Activated T-cell treated with anti-CD3 and anti-CD28 coated beads for 24 hours (primary cell): Measurements from ENCODE around the gene C16orf74.

Source experiments
- DNase-seq: peaks from one replicate; pipeline ENCODE4 v3.0.0-alpha.2; 2020; ENCODE audit warnings: low read depth

The C16orf74 gene

DNA sequence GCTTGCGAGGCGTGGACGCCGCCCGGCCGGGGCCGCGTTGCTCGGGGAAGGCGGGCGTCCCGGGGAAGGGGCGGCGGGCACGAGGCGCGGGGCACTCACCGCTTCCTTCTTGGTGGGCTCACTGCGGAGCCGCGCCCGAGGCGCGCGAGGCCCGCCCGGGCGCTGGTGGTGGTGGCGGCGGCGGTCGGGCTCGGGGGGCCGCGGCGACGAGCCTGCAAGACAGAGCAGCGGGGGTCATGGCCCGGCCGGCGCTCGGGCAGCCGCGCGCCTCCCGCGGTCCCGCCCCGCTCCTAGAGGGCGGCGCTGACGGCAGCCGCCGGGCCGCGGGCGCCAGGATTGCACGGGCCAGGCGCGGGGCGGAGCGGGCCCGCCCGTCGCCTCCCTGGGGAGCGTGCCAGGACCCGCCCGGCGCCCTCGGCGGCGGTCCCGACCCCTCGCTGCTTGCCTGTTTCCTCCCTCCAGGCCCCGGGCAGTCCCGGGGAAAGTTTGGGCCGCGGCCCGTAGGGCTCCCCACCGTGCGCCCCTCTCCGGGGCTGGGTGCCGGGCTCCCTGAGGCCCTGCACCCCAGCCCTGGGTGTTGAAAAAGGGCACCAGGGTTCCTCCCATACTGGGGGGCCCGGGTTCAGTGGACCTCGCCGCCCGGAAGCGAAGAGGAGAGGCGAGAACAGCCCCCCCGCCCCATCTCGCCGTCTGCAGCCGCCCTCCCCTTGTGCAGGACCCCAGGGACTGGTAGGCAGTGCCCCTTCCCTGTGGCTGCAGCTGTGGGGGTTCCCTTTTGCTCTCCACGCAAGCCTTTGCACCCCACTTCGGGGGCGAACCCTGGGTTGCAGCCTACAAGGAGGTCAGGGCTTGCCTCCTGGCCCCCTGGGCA lies at the start of gene C16orf74:
Gene C16orf74, minus strand, starts transcription at position 270 of the 871 bp plus-strand sequence. CDS start 15,879 bp downstream, outside the sequence.
- no peak for DNase-seq

DNA sequence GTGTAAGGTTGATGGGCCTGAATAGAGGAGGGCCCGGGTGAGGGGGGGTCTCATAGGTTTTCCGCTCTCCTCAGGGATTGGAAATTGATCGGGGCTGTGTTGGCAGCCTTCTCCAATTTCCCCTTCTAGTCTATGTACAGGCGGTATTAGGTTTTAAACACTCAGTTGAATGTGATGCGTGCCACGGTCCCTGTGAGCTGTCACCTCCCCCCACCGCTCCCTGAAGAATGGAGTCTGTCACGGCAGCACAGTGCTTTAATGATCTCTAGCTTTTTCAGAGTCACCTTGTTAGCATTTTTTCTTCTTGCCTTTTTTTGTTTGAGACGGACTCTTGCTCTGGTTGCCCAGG lies 49.4 kb upstream of the C16orf74 start:
- DNase-seq = no peak

DNA sequence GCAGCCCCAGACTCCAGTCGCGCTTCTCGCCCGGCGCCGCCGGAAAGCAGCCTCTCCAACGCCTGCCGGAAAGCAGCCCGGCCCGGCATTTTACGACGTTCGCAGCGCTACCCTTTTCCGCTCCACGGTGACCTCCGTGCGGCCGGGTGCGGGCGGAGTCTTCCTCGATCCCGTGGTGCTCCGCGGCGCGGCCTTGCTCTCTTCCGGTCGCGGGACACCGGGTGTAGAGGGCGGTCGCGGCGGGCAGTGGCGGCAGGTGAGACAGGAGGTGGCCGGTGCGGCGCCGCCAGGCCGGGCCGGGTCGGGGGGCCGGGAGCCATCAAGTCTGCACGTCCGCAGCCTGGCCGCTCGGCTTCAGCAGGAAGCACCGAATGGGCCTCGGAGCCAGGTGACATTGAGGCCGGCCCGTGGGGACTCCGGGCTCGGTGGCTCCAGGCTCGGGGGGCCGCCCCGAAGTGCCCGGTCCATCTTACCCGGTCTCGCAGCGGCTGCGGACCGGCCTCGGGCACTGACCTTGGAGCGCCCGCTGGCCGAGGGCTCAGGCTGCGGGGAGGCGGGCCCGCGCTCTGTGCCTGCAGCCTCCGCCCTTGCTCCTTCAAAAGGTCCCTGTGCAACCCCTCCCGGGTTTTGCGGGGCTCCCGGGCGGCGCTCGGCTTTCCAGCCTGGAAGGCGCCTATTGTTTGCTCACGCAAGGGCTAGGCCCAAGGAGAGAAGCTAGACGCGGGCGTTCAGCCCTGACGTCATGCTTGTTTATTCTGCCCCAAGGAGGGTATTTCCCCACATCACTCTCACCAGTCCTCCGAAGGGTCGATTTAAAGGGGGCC lies 48.8 kb upstream of the C16orf74 start, which contains the start of the genes COX4I1 and EMC8:
Gene COX4I1, plus strand, starts transcription at position 199 of the 824 bp plus-strand sequence. CDS start 1,511 bp downstream, outside the sequence.
Gene EMC8, minus strand, starts transcription at position 48 of the 824 bp plus-strand sequence. CDS start 249 bp downstream, outside the sequence.
- peak; percentile 93 for DNase-seq

DNA sequence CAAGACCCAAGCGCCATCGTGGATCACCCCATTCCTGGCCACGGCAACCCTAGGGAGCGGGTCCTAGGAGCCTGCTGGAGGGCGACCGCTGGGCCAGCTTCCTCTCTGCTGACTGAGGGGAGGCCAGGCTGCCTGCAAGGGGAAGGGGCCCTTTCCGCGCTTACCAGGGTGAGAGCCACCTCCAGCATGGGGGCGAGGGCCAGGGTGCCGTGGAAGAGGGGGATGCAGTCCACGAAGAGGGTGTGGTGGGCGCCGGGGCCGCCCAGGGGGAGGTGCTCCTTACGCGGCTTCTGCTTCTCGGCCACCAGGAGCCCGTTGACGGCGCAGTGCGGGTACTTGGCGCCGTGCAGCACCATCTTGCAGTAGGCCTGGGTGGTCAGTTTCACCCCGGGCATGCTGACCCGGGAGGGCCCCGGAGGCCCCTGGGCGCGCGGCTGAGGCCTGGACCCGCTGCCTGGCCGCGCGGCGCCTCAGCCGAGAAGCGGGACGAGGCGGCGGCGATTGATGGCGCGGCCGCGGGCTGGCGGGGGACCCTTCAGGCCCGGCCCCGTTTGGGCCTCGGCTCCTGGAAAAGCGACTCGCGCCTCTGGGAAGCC lies 48.1 kb upstream of the C16orf74 start:
- no peak for DNase-seq

DNA sequence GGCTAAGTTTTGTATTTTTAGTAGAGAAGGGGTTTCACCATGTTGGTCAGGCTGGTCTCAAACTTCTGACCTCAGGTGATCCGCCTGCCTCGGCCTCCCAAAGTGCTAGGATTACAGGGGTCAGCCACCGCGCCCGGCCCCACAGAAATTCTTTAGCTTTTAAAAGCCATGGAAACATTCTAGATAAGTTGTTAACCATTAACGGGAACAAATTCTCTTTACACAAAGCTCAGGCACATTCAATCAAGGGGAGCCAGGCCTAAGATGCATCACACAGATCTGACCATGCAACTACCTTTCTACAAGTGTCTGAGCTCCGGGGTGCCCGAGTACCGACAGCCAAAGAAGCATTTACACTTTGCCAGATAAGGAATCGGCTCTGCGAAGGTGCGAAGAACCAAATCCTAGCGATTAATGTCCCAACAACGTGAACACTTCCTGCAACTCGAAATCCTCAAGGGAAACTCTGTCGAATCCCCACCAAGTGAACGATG lies 47.4 kb upstream of the C16orf74 start:
- DNase-seq = no peak

DNA sequence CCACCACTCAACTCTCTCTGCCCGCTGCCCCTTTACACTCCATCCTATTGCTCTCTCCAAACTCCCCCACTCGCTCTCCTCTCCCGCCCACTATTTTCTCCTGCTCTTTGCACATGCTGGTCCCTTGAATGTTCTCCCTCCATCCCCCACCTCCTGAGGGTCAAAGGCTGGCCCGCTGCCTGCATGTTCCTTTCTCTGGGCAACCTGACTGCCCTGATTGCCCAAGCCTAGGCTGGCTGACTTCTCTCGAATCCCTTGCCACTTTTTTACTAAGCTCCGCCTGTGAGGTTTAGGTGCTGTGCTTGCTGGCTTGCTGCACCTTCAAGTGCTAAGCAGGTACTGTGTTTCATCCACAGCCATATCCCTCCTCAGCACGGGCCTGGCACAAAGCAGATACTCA lies 45.7 kb upstream of the C16orf74 start:
- no peak for DNase-seq

DNA sequence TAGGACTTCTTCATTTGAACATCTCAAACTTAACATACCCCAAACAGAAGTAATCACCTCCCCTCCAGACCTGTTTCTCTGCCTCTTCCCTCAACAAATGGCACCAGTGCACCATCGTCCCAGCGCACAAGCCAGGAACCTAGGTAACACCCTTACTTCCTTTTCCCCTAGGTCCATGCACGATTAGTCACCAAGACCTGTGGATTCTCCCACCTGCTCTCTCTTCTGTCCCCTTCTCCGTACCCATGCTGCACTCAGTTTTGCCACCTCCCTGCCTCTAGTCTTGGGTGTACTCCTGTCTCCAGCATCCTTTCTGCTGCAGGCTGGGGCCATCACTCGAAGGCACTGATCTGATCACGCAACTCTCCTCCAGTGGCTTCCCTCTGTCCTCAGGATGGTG lies 45.3 kb upstream of the C16orf74 start:
- DNase-seq = no peak

DNA sequence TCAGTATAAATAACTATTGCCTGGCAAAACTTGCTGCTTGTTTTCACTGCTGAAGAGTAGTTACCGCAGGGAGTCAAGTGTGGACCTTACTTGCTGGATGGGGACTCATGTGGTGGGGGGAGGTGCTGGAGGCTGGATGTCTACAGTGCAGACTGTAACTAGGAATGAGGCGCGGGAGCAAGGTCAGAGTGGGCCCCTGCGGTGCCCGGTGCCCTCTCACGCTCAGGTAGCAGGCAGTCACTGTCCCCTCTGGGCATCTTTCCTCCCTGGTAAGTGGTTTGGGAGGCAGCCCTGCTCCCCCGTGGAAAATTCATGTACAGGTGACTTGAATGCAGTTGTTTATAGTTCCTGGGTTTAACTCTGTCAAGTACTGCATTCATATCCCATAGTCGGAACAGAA lies 43.8 kb upstream of the C16orf74 start:
- DNase-seq = no peak

DNA sequence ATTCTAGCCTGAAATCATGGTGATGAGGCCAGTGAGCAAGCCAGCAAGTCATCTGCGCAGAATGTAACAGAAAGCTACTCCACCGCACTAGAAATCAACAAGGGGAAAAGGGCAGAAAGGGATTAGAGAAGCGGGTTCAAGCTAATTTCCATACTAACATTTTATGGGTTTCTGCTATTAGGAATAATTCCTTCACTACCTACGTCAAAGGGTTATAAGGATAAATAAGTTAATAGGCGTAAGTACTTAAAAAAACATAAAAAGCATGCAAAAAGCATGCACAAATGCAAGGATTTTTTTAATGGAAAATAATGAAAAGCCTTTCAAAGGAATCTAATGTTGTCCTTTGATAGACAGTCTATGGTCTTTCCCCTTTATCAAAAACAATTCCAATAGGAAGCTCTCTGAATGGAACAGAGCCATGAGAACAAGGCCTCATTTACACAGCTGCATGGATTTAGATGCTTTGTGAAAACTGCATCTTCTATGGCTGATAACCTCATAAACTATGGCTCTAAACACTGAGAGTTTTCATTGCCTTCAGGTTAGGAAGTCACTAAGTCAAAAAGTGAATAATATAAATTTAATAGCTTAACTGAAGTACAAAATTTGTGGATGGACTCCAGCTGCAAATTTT lies 42.9 kb upstream of the C16orf74 start:
- no peak for DNase-seq

DNA sequence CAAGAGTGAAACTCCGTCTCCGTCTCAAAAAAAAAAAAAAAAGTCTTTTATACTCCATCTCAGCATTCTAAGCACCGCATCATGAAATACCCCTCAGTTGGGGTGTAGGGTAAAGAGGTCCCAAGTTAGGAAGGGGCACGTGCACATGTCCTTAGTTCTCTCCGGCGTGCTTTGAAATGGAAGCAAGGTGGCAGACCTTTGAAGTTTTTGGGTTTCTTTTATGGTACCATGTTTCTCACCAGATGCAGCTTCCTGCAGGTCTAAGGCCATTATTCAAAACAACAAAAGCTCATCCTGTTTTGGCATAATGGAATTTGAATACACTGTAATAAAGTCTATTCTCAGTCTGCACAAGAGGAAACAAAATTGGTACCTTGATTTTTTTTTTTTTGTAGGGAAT lies 38.9 kb upstream of the C16orf74 start:
- DNase-seq = no peak

DNA sequence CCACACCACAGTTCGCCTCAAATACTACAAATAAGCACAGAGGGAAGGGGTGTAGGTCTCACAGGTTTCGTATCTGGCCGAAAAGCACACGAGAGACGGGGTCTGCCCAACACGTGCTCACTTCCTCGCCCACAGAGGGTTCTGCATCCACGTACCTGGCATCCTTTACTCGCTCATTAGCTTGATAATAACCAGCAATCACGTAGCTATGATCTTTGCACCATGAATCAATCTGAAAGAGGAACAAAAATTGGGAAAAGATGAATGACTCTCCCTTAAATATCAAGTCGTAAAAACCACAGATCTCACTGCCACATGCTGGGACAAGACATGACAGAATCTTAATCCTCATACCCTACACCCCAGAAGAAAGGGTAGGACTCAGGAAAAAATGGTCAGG lies 37.9 kb upstream of the C16orf74 start:
- DNase-seq = no peak

DNA sequence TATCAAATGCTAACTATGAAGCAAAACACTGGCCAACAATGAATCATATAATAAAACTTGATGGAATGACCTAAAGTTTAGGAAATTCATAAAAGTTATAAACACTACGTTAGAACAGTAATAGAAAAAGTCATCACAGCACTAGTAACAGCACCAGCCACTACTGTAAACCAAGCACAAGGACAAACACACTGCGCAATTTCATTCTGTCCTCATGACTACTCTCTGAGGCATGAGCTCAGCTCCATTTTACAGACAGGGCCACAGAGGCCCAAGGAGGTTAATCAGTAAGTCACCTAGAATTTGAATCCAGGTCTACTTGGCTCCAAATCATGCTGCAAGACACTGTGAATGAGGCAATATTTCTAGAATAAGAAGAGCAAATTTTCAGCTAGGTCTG lies 35.0 kb upstream of the C16orf74 start:
- DNase-seq = no peak

DNA sequence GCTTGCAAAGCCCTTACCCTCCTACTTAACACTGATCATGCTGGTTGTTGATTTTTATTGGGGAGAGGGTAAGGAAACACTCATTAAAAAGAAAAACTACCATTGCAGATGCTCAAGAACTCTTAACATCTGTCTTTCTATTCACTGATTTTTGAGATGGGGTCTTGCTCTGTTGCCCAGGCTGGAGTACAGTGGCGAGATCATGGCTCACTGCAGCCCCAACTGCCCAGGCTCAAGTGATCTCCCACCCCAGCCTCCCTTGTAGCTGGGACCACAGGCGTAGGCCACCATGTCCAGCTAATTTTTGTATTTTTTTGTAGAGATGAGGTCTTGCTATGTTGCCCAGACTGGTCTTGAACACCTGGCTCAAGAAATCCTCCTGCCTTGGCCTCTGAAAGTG lies 33.9 kb upstream of the C16orf74 start:
- no peak for DNase-seq

DNA sequence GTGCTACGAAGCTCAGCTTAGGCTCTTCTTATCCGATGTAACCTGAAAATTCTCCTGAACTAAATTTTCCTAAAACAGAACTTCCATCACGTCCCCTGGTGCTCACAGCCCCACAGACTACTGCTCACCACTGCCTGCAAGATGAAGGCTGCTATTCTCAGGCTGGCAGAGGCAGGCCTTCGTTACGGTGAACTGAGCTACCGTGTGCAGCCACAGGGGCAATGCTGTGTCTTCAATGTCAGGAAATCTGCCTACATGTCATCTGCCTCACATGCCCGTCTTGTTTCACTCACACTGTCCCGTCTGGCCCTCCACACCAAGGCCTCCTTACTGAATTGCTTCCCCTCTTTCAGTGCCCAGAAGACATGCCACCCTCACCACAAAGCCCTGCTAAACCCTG lies 32.5 kb upstream of the C16orf74 start:
- no peak for DNase-seq

DNA sequence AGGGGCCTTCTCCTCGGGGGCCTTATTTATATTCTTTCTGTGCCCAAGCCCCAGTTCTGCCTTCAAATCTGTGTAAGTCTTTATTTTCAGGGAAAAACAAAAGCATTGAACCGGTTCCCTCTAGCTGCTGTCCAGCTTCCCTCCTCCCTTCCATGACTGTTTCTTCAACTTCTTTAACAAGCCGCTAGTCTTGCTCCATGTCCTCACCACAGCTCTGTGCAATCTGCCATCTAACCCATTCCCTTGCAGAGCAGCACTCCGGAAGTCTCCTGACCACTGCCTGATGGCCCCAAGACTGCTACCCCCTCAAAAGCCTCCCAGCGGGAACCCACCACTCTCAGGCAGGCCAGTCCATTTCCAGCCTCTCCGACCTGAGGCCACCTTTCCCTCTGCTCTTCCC lies 31.6 kb upstream of the C16orf74 start:
- no peak for DNase-seq

DNA sequence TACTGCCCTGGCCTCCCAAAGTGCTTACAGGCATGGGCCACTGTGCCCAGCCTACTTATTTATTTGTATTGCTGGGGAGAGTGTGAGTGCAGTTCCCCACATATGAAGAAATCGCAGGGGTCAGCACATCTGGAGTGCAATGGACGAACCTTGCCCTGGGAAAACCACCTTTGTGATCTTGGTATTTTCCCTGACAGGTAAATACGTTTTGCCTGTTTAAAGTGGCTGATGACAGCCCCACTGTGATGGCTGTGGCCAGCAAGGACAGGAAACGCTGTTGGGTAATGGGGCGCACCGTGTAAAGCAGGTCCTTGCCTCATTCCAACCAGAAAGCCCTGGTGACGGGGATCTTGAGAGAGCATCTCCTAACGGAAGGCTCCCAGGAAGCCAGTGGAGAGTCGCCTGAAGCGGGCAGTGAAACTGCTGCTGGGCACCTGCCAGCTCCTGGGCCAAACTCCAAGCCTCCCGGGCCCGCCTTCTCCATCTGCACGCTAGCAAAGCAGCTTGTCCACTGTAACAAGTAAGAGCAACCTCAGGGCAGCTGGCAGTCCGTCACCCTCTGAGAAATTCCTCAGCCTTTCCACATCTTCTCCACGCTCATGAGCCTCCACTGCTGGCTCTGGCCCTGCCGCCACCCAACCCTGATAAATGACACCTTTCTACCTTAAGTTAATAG lies 30.9 kb upstream of the C16orf74 start:
- DNase-seq = no peak

DNA sequence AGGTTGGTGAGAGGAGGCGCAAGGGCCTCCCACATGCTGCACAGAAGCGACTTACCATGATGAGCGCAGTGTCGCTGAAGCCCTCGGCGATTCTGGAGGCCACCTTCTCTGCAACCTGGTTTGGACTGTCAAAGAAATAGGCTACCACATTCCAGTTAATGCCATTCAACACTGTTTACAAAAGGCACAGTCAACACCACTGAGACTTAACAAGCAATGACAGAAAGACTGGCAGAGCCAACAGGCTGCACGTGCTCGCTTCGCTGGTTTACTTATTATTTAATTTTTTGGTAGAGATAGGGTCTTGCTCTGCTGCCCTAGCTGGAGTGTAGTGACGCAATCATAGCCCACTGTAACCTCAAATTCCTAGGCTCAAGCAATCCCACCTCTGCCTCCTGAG lies 30.3 kb upstream of the C16orf74 start:
- DNase-seq = no peak

DNA sequence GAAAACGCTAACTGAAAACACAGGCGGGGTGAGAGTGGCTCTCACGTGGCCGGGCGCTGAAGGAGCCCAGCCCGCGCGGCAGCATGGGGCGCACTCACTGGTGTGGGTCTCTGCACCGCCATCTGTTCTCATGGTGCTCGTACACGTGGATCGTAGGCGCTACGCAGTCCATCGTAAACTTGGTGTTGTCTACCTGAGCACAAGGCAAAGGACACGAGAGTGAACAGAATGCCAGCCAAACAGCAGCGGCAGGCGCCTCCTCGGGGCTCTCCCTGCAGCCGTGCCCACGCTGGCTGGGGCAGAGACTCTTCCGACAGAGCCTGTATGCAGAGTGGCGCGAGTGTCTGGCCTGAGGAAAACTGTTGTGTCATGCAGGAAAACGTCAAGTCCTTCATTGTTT lies 29.4 kb upstream of the C16orf74 start:
- DNase-seq = no peak

DNA sequence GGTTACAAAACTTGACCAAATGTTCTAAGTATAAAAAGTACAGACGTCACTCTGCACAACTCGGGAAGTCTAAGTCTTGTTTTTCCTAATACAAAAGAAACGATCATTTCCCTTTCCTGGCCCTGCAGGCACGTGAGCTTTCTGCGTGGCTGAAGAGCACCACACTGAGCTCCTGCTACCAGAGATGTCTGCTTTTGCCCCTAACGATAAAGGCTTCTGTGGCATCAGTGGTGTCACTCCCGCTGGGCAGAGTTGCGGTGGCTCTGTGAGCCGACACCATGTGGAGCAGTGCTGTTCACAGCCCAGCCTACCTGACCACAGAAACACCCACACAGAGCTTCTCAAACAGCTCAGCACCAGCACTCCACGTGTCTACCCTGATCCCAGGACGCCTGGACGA lies 28.0 kb upstream of the C16orf74 start:
- no peak for DNase-seq

DNA sequence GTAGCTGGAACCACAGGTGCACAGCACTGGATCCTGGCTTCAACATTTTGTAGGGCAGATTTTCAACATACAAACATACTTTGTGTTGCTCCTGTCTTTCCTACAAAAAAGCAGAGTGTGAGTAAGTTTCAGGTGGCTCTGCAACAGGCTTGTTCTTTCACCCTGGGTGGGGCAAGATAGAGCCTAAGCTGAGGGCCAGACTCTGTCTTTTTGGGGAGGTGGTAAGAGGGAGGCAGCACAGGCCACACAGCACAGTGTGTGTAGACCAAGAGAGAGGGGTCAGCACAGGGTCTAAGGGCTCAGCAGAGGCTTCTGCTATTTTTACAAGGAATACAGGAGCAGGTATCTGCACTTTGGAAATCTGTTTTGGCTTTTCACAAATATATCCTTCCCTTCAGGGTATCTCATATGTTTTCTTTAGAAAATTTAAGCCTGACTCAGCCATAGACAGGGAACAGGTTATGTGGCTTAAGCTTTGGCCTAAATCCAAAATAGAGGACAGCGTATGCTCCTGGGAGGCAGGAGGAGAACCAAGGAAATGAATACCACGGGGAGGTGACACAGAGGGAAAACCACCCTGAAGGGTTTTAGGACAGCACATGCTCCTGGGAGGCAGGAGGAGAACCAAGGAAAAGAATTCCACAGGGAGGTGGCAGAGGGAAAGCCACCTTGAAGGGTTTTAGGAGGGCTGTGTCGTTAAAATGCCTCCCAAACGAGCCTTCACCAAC lies 26.9 kb upstream of the C16orf74 start:
- DNase-seq = no peak

DNA sequence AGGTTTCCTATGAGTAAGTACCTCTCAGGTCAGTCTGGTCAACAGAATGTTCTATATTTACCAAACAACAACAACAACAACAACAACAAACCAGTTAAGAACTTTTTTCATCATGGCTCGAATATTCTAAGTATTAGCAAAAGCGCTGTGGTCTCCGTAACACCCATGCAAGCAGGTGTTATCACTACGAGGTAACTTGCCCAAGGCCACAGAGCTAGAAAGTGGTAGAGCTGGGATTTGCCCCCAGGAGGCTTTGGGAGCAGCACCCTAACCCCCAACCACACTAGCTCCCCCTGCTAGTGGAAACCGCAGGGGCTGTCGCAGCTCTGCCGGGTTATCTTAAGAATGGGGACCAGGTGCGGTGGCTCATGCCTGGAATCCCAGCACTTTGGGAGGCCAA lies 23.9 kb upstream of the C16orf74 start:
- DNase-seq = no peak
